K562 (cell line): ENCODE results near the gene RBM7. TPM values are rescaled to one million over a fixed set of nuclear protein-coding genes. Genes with fewer than 3 reads are reported as not detected.

ENCODE experiments used
- CGGBP1 ChIP-seq: fragments of 250-450 bp; sonication (Bioruptor Pico); IDR thresholded peaks from 2 replicates; pipeline ENCODE4 v1.9.0; 2021; ENCODE audit warnings: mild to moderate bottlenecking
- E2F5 ChIP-seq: sonication (generic); formaldehyde crosslinking; IDR thresholded peaks from 2 replicates; pipeline ENCODE4 v1.8.0; 2022; ENCODE audit warnings: mild to moderate bottlenecking, missing genetic modification reagents
- EGR1 ChIP-seq: fragments of 450-650 bp; conservative IDR thresholded peaks from 2 replicates; pipeline ENCODE4 v1.6.1; 2017; ENCODE audit warnings: mild to moderate bottlenecking
- EHMT2 ChIP-seq: fragments of 450-650 bp; IDR thresholded peaks from 2 replicates; pipeline ENCODE4 v1.6.1; 2018; ENCODE audit warnings: antibody characterized with exemption
- HMGXB4 ChIP-seq: sonication (generic); formaldehyde crosslinking; IDR thresholded peaks from 2 replicates; pipeline ENCODE4 v1.8.1; 2023; ENCODE audit warnings: mild to moderate bottlenecking, missing genetic modification reagents
- HNRNPK ChIP-seq: fragments of 200-400 bp; formaldehyde crosslinking; IDR thresholded peaks from one replicate; pipeline ENCODE4 v1.6.1; 2018; ENCODE audit warnings: mild to moderate bottlenecking, low read depth, low read length; ENCODE audit not compliant: poor library complexity, severe bottlenecking
- JUNB ChIP-seq: fragments of 450-650 bp; formaldehyde crosslinking; conservative IDR thresholded peaks from 2 replicates; pipeline ENCODE4 v1.4.0; 2020; ENCODE audit warnings: mild to moderate bottlenecking
- KDM5B ChIP-seq: fragments of 200-600 bp; sonication (generic); IDR thresholded peaks from 2 replicates; pipeline ENCODE4 v1.6.1; 2012; ENCODE audit warnings: low read depth, mild to moderate bottlenecking, moderate library complexity, low read length, control low read depth, inconsistent platforms; ENCODE audit not compliant: insufficient replicate concordance
- NONO ChIP-seq, 2 experiments: fragments of 200-400 bp in 1 of 2; fragments of 450-650 bp in 1 of 2; formaldehyde crosslinking in 1 of 2; IDR thresholded peaks; 2 replicates each; pipeline ENCODE4 v1.6.1; 2017; ENCODE audit warnings: low read depth in 2 of 2, mild to moderate bottlenecking in 2 of 2, moderate library complexity in 2 of 2, low read length in 1 of 2
- POLR2AphosphoS5 ChIP-seq: IDR thresholded peaks from 2 replicates; pipeline ENCODE4 v1.6.1; 2011; ENCODE audit warnings: mild to moderate bottlenecking, low read depth, low read length, moderate library complexity; ENCODE audit not compliant: control insufficient read depth, insufficient read depth
- POLR2B ChIP-seq: fragments of 450-650 bp; IDR thresholded peaks from 2 replicates; pipeline ENCODE4 v1.6.1; 2018; ENCODE audit warnings: low read depth; ENCODE audit not compliant: partially characterized antibody
- SAFB ChIP-seq: fragments of 200-400 bp; formaldehyde crosslinking; IDR thresholded peaks from 2 replicates; pipeline ENCODE4 v1.6.1; 2017; ENCODE audit warnings: low read depth, low read length, borderline replicate concordance
- SIN3A ChIP-seq, 2 experiments: fragments of 150-350 bp in 1 of 2; IDR thresholded peaks; 2 replicates each; pipeline ENCODE4 v1.6.1; 2011 to 2016; ENCODE audit warnings: borderline replicate concordance in 2 of 2, low read depth in 2 of 2, low read length in 2 of 2, mild to moderate bottlenecking in 2 of 2, moderate library complexity in 2 of 2; ENCODE audit not compliant: control insufficient read depth in 1 of 2
- SRF ChIP-seq, 2 experiments: fragments of 250-450, 450-650 bp in 1 of 2; sonication (Bioruptor Pico) in 1 of 2; sonication (generic) in 1 of 2; formaldehyde crosslinking; IDR thresholded peaks; 2 replicates each; pipeline versions ENCODE4 v1.5.0 to v1.5.1; 2020 to 2022; ENCODE audit warnings: mild to moderate bottlenecking in 1 of 2, missing genetic modification reagents in 1 of 2
- SRSF9 ChIP-seq: fragments of 200-400 bp; formaldehyde crosslinking; IDR thresholded peaks from 2 replicates; pipeline ENCODE4 v1.6.1; 2017; ENCODE audit warnings: low read depth, low read length, borderline replicate concordance
- TBL1XR1 ChIP-seq, 2 experiments: IDR thresholded peaks; 2 replicates each; pipeline ENCODE4 v1.6.1; 2012; ENCODE audit warnings: improper control_type of control experiment in 2 of 2, low read length in 2 of 2, mild to moderate bottlenecking in 1 of 2
- ZBTB11 ChIP-seq, 3 experiments: fragments of 200-800 bp in 1 of 3; fragments of 250-450 bp in 1 of 3; fragments of 450-650 bp in 1 of 3; sonication (Bioruptor Pico) in 1 of 3; sonication (Bioruptor generic) in 1 of 3; formaldehyde crosslinking in 1 of 3; IDR thresholded peaks; 2 replicates each; pipeline versions ENCODE4 v1.6.1 to v1.8.0; 2016 to 2022; ENCODE audit warnings: mild to moderate bottlenecking in 2 of 3, missing genetic modification characterization in 2 of 3, missing compliant biosample characterization in 1 of 3, moderate library complexity in 1 of 3
- ZNF764 ChIP-seq: fragments of 250-450 bp; sonication (Bioruptor Pico); IDR thresholded peaks from 2 replicates; pipeline ENCODE4 v1.4.0; 2020; ENCODE audit warnings: low read depth, mild to moderate bottlenecking, moderate library complexity
- polyA plus RNA-seq, 8 experiments: library from polyadenylated mRNA; depleted of rRNA in 4 of 8; stranded (reverse) in 5 of 8; unstranded in 3 of 8; fragments of >200 nt; fragmentation: Nextera tagmentation in 2 of 8; fragmentation: Illumina TruSeq in 1 of 8; extraction: Ambion mirVana in 2 of 8; extraction: Trizol in 1 of 8; gene quantifications; 2 replicates each; pipeline versions ENCODE4 v1.2.1 to v1.2.3, GENCODE V29; 2011 to 2014; ENCODE audit warnings: inconsistent platforms in 1 of 8, missing spikeins in 1 of 8
- total RNA-seq, 7 experiments: library from RNA; depleted of rRNA in 6 of 7; stranded (reverse); fragments of >200 nt in 6 of 7; fragmentation: Illumina TruSeq in 2 of 7; extraction: Trizol in 2 of 7; gene quantifications; 2 replicates each; pipeline versions ENCODE4 v1.2.1 to v1.2.3, GENCODE V29; 2011 to 2021; ENCODE audit warnings: low replicate concordance in 1 of 7

The RBM7 gene
- total and polyA plus RNA-seq, 9 of the 15 experiments (the other 6 are each of a cell fraction or from before 2014, with no cell fraction given) = 26.0 to 76.8 (median 49.6) TPM

- TF ChIP-seq CGGBP1 (CRISPR knock-in tag) = 0 out of 2 replicates have a peak, but pooled peaks have one; percentile 29
- TF ChIP-seq POLR2AphosphoS5 = peak; percentile 89
- no peak for TF ChIP-seq EHMT2
- peak; percentile 95 for TF ChIP-seq POLR2B
- TF ChIP-seq E2F5 (CRISPR knock-in tag) = peak; percentile 92
- TF ChIP-seq SIN3A (IDR thresholded peaks at IDR 0.05; ENCODE audit: borderline replicate concordance in 2 of 2, control insufficient read depth in 1 of 2, low read depth in 2 of 2, low read length in 2 of 2) = peak in 1 of 2 experiments; percentile 87; a peak in 2 of 4 replicates
- TF ChIP-seq SAFB = peak; percentile 41; the same call in 1 of the 2 replicates
- 0 out of 2 replicates have a peak, but pooled peaks have one; percentile 23 for TF ChIP-seq ZNF764
- peak; percentile 83 for TF ChIP-seq HMGXB4 (CRISPR knock-in tag)
- no peak for TF ChIP-seq HNRNPK
- no peak; the same call in 1 of the 2 replicates for TF ChIP-seq JUNB (CRISPR knock-in tag)
- peak; percentile 78 for TF ChIP-seq KDM5B
- TF ChIP-seq SRF (CRISPR knock-in tag; IDR thresholded peaks at IDR 0.05) = peak in 1 of 2 experiments; percentile 25; a peak in 1 of 4 replicates
- TF ChIP-seq TBL1XR1 (IDR thresholded peaks at IDR 0.05; ENCODE audit: low read length in 2 of 2) = peak in 1 of 2 experiments; percentile 54; a peak in 1 of 4 replicates
- no peak for TF ChIP-seq SRSF9
- TF ChIP-seq ZBTB11 (CRISPR knock-in tag; IDR thresholded peaks at IDR 0.05) = peak in 1 of 3 experiments; percentile 78; a peak in 1 of 6 replicates
- TF ChIP-seq EGR1 = peak; percentile 94
- peak in 1 of 2 experiments; percentile 48; a peak in 1 of 4 replicates for TF ChIP-seq NONO (IDR thresholded peaks at IDR 0.05; ENCODE audit: low read depth in 2 of 2, low read length in 1 of 2)
Observed at GRCh38 chr11:114400216-114400914, at the start of gene RBM7, which contains the start of gene C11orf71 (continued).
